Keratinocyte (primary cell): Measurements from ENCODE around the gene FLYWCH2. TPM values are rescaled to one million over a fixed set of nuclear protein-coding genes. Genes with fewer than 3 reads are reported as not detected.

ENCODE experiments used
- DNase-seq: peaks from one replicate; pipeline ENCODE4 v3.0.0-alpha.2; 2011; ENCODE audit warnings: low read depth, missing footprints, low spot score
- FAIRE-seq: peaks from 2 replicates; lab custom pipeline; 2011; peaks lifted over from hg19 to GRCh38; lab: Jason Lieb, UNC
- H2AFZ ChIP-seq: 2 replicates; pipeline ENCODE4 v1.6.0; 2012; ENCODE audit warnings: low read length, control low read depth, inconsistent platforms; ENCODE audit not compliant: control insufficient read depth
- H3K27ac ChIP-seq: 2 replicates; pipeline ENCODE4 v1.5.1; 2011; ENCODE audit warnings: low read length; ENCODE audit not compliant: control insufficient read depth, insufficient read depth
- H3K27me3 ChIP-seq: 3 replicates; pipeline ENCODE4 v1.6.0; 2011; ENCODE audit warnings: low read length; ENCODE audit not compliant: control insufficient read depth, insufficient read depth; ENCODE audit errors: extremely low read depth
- H3K36me3 ChIP-seq, 2 experiments: 2 replicates in 1 of 2; 3 replicates in 1 of 2; pipeline ENCODE4 v1.5.1; 2011; ENCODE audit warnings: low read length in 2 of 2, mild to moderate bottlenecking in 1 of 2; ENCODE audit not compliant: control insufficient read depth in 2 of 2, insufficient read depth in 2 of 2; ENCODE audit errors: extremely low read depth in 1 of 2
- H3K4me1 ChIP-seq: 3 replicates; pipeline ENCODE4 v1.5.1; 2011; ENCODE audit warnings: low read length; ENCODE audit not compliant: control insufficient read depth, insufficient read depth; ENCODE audit errors: extremely low read depth
- H3K4me2 ChIP-seq: 3 replicates; pipeline ENCODE4 v1.6.0; 2011; ENCODE audit warnings: low read depth, low read length; ENCODE audit not compliant: control insufficient read depth, insufficient read depth; ENCODE audit errors: extremely low read depth
- H3K4me3 ChIP-seq, 3 experiments: fragments of 200-600 bp in 1 of 3; sonication (generic) in 1 of 3; 2 replicates in 2 of 3; 3 replicates in 1 of 3; pipeline ENCODE4 v1.5.1; 2011 to 2016; ENCODE audit warnings: low read length in 3 of 3, mild to moderate bottlenecking in 3 of 3, control low read depth in 2 of 3, inconsistent platforms in 1 of 3, low read depth in 1 of 3, mixed read lengths in 1 of 3, mixed run types in 1 of 3, moderate library complexity in 1 of 3; ENCODE audit not compliant: control insufficient read depth in 2 of 3, insufficient read depth in 2 of 3; ENCODE audit errors: extremely low read depth in 1 of 3
- H3K79me2 ChIP-seq: 2 replicates; pipeline ENCODE4 v1.6.0; 2012; ENCODE audit warnings: low read length; ENCODE audit not compliant: control insufficient read depth, insufficient read depth
- H3K9ac ChIP-seq: 3 replicates; pipeline ENCODE4 v1.6.0; 2011; ENCODE audit warnings: low read length; ENCODE audit not compliant: control insufficient read depth, insufficient read depth; ENCODE audit errors: extremely low read depth
- H3K9me1 ChIP-seq: 3 replicates; pipeline ENCODE4 v1.6.0; 2011; ENCODE audit warnings: low read length; ENCODE audit not compliant: control insufficient read depth, insufficient read depth; ENCODE audit errors: extremely low read depth
- H3K9me3 ChIP-seq: 2 replicates; pipeline ENCODE4 v1.5.1; 2012; ENCODE audit warnings: low read depth, low read length; ENCODE audit not compliant: control insufficient read depth
- H4K20me1 ChIP-seq: 3 replicates; pipeline ENCODE4 v1.6.0; 2011; ENCODE audit warnings: low read length; ENCODE audit not compliant: control insufficient read depth, insufficient read depth; ENCODE audit errors: extremely low read depth
- EZH2 ChIP-seq: IDR thresholded peaks from one replicate; pipeline ENCODE4 v1.6.1; 2012; ENCODE audit warnings: inconsistent platforms, mild to moderate bottlenecking, low read length, moderate library complexity
- dilution Hi-C: fragments of 300-500 bp; cut with MboI; formaldehyde crosslinking; loops from one replicate; pipeline ENCODE4 v1.7.0; 2020; ENCODE audit warnings: low sequenced_read_pairs; ENCODE audit not compliant: extremely low pct_ligation_motif_present
- polyA plus RNA-seq, 5 experiments: library from polyadenylated mRNA; depleted of rRNA in 3 of 5; stranded (reverse) in 3 of 5; stranded (forward) in 1 of 5; unstranded in 1 of 5; fragments of >200 nt; gene quantifications; 1 replicate in 1 of 5; 2 replicates in 3 of 5; 3 replicates in 1 of 5; pipeline versions ENCODE4 v1.2.1 to v1.2.3, GENCODE V29; 2011 to 2012; ENCODE audit warnings: missing spikeins in 2 of 5, low read depth in 1 of 5, low replicate concordance in 1 of 5
- TF ChIP-seq, protein P1 (sequence below), 3 experiments: IDR thresholded peaks in 1 of 3; conservative IDR thresholded peaks in 1 of 3; optimal IDR thresholded peaks in 1 of 3; 2 replicates in 2 of 3; 3 replicates in 1 of 3; pipeline versions ENCODE3 to v1.5.1; 2011; ENCODE audit warnings: low read length in 3 of 3, mild to moderate bottlenecking in 3 of 3, moderate library complexity in 2 of 3, control low read depth in 1 of 3, inconsistent platforms in 1 of 3; ENCODE audit not compliant: insufficient read depth in 2 of 3; ENCODE audit errors: extremely low read depth in 1 of 3

The FLYWCH2 gene
- polyA plus RNA-seq, 1 donor (not counting 4 experiments of a cell fraction or from before 2014, with no cell fraction given): 10.1 TPM

DNA sequence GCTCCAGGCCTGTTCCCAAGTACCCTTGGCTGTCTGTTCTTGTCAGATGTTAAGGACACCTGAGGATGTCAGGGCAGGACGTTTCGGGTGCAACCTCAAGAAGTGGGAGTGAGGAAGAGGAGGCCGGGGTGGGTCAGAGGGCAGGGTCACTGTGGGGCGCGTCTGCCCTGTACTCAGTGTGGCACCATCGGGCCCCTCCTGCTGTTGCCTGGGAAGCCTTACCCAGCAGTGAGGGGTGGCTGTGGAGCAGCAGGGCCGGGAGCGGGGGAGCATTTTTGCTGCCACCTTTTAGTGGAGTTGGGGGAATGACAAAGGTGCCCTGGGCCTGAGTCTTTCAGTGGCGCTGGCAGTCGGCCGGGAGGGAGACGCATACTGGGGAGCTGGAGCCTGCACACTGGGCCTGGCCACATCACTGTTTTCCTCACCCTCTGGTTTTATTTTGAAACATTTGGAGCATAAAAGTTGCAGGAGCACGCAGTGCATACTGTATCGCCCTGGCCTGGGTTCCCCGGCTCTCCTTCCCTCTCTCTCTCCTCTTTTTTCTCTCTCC is 17.6 kb downstream of the FLYWCH2 start:
- no peak for FAIRE-seq
- Histone ChIP-seq H4K20me1 (no peaks in the 10 kb centered on the region), H3K27ac (no peak overlapping the region), H3K4me1 (peaks cover 4% of the 10 kb centered on the region), H3K79me2 (no peaks in the 10 kb centered on the region), H3K27me3 (no peaks in the 10 kb centered on the region), H3K36me3 (peaks cover 7% of the 10 kb centered on the region in 2 experiments), H3K4me3 (no peak overlapping the region), H3K9me3 (no peaks in the 10 kb centered on the region), H3K9ac (no peak overlapping the region), H2AFZ (no peak overlapping the region), H3K4me2 (no peak overlapping the region), H3K9me1 (no peaks in the 10 kb centered on the region)
- no peak for TF ChIP-seq EZH2
- TF ChIP-seq, protein P1, sequence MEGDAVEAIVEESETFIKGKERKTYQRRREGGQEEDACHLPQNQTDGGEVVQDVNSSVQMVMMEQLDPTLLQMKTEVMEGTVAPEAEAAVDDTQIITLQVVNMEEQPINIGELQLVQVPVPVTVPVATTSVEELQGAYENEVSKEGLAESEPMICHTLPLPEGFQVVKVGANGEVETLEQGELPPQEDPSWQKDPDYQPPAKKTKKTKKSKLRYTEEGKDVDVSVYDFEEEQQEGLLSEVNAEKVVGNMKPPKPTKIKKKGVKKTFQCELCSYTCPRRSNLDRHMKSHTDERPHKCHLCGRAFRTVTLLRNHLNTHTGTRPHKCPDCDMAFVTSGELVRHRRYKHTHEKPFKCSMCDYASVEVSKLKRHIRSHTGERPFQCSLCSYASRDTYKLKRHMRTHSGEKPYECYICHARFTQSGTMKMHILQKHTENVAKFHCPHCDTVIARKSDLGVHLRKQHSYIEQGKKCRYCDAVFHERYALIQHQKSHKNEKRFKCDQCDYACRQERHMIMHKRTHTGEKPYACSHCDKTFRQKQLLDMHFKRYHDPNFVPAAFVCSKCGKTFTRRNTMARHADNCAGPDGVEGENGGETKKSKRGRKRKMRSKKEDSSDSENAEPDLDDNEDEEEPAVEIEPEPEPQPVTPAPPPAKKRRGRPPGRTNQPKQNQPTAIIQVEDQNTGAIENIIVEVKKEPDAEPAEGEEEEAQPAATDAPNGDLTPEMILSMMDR (optimal IDR thresholded peaks at IDR 0.05 in 1 of 3, IDR thresholded peaks at IDR 0.05 in 1 of 3, conservative IDR thresholded peaks at IDR 0.05 in 1 of 3; ENCODE audit: extremely low read depth in 1 of 3, insufficient read depth in 2 of 3, low read length in 3 of 3): no peak
- dilution Hi-C loops: no loop called here
- no peak for DNase-seq

DNA sequence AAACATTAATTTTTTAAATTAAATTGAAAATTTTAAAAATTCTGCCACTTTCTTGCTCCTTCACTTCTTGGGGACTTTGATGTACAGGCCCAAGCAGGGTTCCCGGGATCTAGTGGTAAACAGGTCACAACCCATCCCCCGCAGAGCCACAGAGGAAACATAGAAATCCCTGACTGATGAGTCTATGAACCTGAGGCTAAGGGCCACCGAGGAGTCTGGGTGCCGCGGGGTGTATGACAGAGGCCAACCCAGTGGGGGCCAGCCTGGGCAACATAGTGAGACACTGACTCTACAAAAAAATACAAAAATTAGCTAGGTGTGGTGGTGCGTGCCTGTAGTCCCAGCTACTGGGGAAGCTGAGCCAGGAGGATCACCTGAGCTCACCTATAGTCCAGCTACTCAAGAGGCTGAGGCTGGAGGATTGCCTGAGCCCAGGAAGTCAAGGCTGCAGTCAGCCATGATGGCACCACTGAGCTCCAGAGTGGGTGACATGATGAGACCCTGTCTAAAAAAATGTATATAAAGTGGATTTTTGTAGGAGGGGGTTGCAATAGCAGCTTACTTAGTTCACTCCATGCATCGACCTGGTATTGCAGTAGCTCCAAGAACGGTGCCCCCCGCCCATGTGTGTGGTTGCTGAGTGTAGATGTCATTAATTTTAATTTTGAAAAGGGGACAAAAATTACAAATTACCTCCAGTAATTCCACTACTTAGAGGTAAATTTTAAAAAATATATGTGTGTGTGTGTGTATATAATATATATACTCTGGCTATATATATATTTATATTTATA is 19.5 kb downstream of the FLYWCH2 start:
- no peak overlapping the region for H3K4me3 ChIP-seq
- H3K27ac ChIP-seq: no peak overlapping the region
- no peaks in the 10 kb centered on the region for H4K20me1 ChIP-seq
- no peak overlapping the region for H3K4me2 ChIP-seq
- no peaks in the 10 kb centered on the region for H3K79me2 ChIP-seq
- no peak for DNase-seq
- H3K9ac ChIP-seq: no peak overlapping the region
- H3K36me3 ChIP-seq: peaks cover 0 to 1% of the 10 kb centered on the region in 2 experiments
- TF ChIP-seq, protein P1 (optimal IDR thresholded peaks at IDR 0.05 in 1 of 3, IDR thresholded peaks at IDR 0.05 in 1 of 3, conservative IDR thresholded peaks at IDR 0.05 in 1 of 3; ENCODE audit: extremely low read depth in 1 of 3, insufficient read depth in 2 of 3, low read length in 3 of 3): no peak
- no peak for TF ChIP-seq EZH2
- peaks cover 11% of the 10 kb centered on the region for H3K4me1 ChIP-seq
- H3K9me1 ChIP-seq: no peaks in the 10 kb centered on the region
- no peak for FAIRE-seq
- no peaks in the 10 kb centered on the region for H3K27me3 ChIP-seq
- no peaks in the 10 kb centered on the region for H3K9me3 ChIP-seq
- dilution Hi-C loops: no loop called here
- no peak overlapping the region for H2AFZ ChIP-seq
